NCI-H1436 treated with DMSO at 0.1 percent for 48 hours (cell line): Measurements from ENCODE around the gene FBXO17.
"Not testable (repeated sequence)": the region's sequence is repeated elsewhere in the genome, so short reads cannot be mapped to it uniquely, and the experiment has no call there.

Experiments used
- DNase-seq: peaks from one replicate; lab custom pipeline; 2025; lab: John Stamatoyannopoulos, UW

Gene FBXO17

DNA sequence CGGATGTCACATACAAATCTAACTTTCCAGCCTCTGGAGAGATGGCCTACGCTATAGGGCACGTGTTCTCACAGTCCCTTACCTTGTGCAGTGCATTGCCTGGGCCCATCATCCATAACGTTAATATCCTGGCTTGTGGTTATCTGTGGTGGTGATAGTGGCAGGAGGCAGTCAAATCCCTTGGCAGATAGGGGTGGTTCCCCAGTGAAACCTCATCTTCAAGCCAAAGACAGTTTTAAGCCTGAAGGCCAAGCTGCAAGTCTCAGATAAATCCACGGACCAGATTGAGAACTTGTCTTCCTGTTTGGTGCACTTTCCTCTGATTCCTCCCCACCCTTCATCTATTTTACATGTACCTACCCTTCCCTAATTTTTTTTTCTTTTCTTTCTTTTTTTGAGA is 4.3 kb upstream of the FBXO17 start:
- DNase-seq = no peak

DNA sequence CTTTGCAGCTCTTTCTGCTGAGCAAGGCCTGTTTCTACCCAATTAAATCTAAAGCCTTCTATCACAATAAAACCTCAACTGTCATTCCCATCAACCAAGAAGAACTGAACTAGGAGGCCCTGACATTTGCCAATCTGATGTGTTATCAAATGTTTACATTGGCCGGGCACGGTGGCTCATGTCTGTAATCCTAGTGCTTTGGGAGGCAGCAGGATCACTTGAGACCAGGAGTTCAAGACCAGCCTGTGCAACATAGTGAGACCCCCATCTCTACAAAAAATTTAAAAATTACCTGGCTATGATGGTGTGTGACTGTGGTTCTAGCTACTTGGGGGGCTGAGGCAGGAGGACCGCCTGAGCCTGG is 2.8 kb upstream of the FBXO17 start:
- no peak for DNase-seq

DNA sequence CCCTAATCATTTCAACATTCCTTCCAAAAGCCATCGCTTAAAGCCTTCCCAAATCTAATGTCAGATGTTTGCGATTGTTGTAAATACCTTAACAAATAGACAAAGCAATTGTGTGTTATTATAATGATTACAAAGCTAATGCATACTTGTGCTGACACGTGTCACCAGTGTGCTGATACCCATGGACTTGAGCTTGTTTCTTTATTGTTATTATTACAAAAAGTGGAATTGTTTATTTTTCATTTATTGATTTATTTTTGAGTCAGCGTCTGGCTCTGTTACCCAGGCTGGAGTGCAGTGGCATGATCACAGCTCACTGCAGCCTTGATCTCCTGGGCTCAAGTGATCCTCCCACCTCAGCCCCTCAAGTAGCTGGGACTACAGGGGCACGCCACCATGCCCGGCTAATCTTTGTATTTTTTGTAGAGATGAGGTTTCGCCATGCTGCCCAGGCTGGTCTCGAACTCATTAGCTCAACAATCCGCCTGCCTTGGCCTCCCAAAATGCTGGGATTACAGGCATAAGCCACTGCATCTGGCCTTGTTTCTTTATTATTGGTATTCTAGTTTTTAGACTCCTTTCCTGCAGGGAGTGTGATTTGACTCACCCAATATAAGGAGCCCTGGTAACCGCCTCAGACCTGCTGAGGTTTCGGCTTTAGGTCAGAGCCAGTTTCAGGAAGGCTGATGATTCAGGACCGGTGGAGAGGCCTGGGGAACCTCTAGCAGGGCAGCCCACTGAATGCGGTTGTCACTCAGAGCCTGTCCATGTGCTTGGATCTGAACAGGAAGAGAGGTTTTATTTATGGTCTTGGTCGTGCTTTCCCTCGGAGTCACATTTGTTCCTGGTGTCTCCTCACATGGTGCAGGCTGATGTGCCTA is 2.1 kb upstream of the FBXO17 start:
- DNase-seq = no peak

DNA sequence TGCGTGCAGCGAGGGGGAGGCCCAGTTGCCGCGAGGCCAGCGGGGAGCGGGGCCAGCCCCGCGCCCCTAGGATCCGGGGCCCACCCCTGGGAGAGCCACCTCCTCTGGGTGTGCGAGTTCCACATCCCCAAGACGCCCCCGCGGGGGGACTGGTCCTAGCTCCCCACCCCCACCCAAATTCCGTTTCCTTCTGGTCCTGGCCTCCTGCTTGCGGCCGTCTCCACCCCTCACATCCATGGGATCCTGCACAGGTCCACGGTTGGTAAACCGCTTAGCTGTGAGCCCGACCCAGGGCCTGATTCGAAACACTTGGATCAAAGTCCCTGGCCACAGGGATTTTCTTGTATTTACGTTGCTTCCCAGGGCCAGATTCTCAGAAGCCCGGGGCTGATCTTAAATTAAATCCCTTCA is 324 bp upstream of the FBXO17 start:
- DNase-seq = no peak

DNA sequence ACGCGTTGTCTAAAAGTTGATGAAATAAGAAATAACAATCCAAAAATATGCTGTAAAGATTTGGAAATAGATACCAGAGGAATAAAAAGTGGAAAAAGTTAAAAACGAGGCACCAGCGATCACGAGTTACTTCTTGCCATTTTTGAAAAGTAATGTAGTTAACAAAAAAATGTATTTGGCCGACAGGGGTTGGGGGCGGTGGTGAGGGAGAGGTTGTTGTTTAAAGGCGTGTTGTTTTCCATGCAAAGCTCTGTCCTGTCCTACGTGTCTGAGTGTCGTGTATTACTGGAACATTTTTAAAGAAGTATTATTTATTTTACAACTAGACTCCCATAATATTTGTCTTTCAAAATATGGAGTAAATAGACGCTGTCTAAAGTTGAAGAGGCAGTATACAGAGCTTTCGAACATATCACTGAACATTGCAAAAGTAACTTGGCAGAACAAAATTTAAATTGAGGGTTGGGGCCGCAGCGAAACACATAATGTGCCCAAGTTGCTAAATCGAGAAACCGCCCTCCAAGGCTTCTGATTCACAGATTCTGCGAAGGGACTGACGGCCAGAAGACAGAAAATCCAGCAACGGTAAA is 823 bp downstream of the FBXO17 start:
- DNase-seq = no peak

DNA sequence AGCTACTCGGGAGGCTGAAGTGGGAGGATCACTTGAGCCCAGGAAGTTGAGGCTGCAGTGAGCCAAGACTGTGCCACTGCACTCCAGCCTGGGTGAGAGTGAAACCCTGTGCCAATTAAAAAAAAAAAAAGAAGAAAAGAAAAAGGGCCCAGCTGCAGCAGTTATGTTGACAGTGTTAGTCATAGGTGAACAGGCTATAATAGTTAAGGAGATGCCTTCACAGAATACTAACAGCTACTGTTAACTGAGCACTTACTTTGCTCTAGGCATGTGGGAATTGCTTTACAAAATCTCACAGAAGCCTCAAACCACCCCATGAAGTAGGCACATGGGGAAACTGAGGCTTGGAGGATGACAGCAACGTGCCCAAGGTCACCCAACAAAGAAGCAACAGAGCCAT is 3.9 kb downstream of the FBXO17 start:
- no peak for DNase-seq

DNA sequence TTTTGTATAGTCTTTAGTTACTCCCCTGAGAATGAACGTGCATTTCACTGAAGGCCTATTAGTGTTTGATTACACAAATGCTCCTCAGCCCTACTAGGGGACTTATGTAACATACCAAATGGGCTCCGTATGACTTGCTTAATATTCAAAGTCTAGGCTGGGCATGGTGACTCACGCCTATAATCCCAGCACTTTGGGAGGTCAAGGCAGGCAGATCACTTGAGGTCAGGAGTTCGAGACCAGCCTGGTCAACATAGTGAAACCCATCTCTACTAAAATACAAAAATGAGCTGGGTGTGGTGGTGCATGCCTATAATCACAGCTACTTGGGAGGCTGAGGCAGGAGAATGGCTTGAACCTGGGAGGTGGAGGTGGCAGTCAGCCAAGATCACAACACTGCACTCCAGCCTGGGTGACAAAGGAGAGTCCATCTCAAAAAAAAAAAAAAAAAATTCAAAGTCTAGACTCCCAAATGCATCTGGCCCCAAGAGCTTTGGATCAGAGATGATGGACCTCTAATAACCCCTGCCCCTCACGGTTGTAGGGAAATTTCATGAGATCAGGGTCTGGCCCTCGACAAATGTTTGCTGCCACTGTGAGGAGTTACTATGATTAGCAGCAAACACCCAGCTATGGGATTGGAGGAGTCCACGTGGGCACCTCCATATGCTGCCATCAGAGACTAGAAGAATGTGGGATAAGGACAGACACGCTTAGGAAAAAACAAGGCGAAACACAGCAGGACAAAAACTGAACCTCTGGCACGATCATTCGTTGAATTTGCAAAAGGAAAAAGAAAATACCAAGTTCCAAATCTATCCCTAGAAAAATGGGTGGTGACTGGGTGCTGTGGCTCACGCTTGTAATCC is 4.6 kb downstream of the FBXO17 start:
- DNase-seq = peak; percentile 11

DNA sequence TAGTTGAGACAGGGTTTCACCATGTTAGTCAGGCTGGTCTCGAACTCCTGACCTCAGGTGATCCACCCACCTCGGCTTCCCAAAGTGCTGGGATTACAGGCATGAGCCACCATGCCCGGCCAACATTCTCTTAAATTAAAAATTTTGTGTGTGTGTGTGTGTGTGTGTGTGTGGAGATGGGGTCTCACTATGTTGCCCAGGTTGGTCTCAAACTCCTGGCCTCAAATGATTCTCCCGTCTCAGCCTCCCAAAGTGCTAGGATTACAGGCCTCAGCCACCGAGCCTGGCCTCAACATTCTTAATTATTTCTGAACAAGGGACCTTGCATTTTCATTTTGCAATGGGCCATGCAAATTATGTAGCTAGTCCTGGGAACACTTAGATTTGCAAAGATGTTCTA is 9.4 kb downstream of the FBXO17 start:
- not testable (repeated sequence) for DNase-seq

DNA sequence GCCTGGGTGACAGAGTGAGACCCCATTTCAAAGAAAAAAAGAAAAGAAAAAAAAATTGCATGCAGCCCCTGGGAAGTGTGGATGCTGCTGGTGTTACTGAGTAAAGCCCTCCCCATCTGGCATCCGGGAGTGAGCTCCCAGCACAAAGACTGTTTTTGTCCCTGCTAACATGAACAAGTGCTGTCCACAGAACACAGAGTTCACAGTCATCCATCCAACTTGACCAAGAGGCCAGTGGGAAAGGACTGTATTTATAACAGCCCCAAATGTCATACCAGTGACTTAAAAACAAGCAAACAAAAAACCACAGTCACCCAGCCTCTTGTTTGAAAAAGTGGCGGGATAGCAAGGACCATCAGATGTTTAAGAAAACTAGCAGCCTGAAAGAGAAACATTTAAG is 10.8 kb downstream of the FBXO17 start:
- DNase-seq = no peak

DNA sequence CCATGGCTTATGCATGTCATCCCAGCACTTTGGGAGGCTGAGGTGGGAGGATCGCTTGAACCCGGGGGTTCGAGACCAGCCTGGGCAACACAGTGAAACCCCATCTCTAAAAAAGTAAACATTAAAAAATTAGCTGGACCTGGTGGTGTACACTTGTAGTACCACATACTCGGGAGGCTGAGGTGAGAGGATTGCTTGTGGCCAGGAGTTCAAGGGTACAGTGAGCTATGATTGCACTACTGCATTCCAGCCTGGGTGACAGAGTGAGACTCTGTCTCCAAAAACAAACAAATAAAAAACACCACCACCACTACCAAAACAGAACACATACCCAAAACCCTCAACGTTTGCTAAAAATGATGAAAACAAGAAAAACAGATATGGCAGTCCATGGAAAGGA is 15.9 kb downstream of the FBXO17 start:
- DNase-seq = no peak

DNA sequence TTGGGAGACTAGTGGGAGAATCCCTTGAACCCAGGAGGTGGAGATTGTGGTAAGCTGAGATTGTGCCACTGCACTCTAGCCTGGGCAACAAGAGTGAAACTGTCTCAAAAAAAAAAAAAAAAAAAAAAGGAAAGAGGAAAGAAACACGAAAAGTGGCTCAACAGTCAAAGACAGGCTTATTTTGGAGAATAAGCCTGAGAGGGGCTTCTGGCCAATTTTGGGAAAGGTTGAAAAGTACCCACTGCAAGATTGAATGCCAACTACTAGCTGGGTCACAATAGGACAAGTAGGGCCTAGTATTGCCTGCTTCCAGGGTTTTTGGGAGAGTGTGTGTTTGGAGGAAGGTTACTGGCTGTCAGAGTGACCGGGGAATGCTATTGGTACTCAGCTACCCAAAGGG is 17.2 kb downstream of the FBXO17 start:
- DNase-seq = no peak

DNA sequence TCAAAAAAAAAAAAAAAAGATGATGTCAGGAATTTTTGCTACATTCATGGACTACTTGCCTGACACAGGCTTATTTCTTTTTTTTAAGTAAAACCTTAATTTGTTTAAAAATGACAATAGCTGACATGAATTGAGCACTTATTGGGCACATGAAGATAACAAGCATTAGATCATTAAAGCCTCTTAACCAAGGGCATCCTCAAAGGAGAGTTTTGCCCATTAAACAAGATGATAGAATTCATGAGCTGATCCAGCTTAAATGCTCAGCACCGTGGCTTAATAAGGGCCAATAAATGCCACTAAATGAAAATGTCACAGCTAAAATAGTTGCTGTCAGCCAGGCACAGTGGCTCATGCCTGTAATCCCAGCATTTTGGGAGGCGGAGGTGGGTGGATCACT is 19.3 kb downstream of the FBXO17 start:
- DNase-seq = no peak

DNA sequence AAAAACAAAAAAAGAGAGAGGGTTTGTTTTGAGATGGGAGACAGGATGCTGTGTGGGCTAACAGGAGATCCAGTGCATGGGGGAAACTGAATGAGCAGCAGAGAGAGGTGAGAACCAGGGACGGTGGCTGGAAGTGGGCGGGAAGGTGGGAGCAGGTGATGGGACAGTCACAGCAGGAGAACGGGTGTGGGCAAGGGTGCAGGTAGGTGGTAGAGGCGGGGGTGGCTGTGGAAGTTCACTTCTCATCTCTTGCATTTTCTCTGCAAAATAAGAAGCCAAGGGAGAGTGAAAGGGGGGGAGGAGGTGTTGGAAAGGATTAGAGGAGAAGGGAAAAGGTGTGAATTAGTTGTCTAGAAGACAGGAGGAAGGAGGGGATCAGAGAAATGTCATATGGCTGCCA is 21.9 kb downstream of the FBXO17 start:
- no peak for DNase-seq

DNA sequence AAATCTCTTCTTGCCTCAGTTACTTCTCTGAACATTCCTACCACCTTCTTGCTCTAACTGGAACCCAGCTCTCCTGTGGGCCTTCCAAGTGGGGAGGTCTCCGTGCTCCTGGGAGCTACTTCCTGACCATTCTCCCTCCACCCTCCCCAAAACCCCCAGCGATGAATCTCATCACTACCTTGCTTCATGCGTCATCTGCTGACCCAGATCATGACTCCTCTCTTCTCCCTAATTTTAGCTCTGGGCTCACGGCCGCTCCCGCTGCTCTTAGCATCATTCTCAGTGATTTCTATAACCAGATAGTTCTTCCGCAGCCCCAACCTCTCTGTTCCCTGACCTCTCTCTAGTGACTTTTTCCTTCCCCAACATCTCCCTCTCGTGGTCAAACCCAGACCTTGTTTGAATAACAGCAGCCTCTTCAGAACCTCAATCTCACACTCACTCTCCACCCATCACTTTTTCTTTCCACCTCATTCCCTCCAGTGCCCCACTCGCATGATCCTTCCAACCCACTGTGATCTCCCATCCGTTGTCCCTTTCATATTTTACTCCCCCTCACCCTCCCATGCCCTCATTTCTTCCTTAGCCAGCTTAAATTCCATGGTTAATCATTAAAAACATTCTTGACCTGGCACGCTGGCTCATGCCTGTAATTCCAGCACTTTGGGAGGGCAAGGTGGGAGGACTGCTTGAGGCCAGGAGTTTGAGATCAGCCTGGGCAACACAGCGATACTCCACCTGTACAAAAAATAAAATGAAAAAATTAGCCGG is 23.0 kb downstream of the FBXO17 start:
- DNase-seq = no peak

DNA sequence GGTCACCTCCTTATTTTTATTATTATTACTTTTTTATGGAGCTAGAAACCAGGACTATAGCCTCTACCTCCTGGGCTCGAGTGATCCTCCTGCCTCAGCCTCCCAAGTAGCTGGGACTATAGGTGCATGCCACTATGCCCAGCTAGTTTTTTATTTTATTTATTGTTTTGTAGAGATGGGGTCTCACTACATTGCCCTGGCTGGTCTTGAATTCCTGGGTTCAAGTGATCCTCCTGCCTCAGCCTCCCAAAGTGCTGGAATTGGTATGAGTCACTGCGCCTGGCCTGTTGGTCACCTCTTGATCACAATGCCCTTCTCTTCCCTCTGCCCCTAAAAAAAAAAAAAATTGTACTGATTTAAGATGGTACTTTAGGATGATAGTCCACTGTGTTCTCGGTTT is 24.4 kb downstream of the FBXO17 start:
- no peak for DNase-seq

DNA sequence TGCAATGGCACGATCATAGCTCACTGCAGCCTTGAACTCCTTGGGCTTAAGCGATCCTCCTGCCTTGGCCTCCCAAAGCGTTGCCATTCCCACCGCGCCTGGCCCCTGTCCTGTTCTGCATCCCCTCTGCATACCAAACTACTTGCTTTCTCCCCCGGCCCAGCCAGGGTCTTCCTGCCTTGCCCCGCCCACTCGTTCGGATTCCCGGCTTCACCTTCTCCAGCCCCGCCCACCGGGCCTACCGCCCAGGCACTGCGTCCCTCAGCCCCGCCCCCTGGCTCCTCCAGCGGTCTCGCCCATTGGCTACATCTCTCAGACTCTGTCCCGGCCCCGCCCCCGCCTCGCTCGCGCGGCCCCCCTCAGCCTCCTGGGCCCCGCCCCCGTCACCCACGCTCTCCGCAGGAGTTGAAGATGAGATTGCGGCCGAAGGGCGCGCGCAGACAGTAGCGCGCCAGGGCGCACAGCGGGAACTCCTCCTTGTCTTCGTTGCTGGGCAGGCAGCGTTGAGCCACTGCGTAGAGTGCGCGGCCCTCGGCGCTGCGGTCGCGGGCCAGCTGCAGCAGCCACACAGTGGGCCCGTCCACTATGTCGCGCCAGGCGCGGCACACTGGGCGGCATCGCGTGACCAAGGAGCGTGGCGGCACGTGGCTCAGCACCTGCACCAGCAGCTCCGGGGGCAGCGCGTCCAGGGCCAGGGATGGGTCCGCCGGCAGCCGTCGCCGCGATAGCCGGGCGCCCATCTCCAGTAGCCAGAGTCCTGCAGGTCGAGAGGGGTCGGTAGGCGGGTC is 25.8 kb downstream of the FBXO17 start:
- DNase-seq = no peak

DNA sequence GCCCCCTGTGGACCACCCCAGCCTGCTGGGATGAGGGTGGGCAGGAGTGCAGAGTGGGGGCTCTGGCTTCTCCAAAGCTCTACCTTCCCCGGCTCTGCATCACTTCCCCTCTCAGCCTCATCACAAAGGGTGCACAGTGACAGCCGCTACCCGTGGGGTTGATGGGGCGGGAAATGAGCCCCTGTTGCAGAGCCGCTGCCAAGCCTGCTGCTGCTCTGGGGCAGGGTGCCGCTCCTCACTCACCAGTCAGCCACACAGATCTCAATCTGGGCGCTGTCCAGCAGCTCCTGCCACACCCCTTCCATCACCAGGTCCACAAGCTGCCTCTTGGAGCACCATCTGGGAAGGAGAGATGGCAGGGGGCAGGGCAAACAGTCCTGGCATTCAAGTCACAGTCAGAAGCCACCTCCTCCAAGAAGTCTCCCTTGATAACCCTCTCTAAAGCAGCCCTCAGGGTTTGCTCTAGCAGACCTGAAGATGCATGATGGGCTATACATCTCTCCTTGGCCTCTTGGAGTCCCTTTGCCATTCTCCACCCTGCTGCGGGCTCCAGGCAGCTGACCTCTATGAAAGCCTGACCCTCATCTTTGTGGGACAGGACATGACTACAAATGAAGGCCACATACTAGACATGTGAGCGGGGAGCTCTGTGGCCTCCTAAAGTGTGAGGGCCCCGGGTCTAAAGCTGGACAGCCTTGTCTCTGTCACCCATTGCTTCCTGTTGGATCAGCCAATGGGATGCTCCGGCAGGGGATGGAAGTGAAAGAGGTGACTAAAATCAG is 29.1 kb downstream of the FBXO17 start:
- DNase-seq = no peak

DNA sequence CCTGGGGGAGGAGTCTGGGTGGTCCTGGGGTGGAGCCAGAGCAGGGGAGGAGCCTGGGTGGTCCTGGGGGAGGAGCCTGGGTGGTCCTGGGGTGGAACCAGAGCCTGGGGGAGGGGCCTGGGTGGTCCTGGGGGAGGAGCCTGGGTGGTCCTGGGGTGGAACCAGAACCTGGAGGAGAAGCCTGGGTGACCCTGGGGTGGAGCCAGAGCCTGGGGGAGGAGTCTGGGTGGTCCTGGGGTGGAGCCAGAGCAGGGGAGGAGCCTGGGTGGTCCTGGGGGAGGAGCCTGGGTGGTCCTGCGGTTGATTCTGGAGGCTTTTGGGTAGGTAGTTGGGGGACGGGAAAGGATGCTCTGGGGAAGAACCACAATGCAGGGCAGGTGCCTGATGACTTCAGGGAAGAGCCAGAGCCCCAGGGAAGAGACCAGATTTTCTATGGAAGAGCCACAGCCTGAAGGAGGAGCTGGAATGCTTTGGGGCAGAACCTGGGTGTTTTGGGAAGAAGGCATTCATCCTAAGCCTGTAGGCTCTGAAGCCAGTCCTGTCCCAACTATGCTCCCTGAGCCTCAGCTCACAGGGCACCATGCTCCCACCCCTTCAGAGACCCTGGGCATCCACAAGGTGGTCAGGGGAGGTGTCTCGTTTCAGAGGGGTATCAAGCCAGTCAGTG is 29.8 kb downstream of the FBXO17 start:
- no peak for DNase-seq

DNA sequence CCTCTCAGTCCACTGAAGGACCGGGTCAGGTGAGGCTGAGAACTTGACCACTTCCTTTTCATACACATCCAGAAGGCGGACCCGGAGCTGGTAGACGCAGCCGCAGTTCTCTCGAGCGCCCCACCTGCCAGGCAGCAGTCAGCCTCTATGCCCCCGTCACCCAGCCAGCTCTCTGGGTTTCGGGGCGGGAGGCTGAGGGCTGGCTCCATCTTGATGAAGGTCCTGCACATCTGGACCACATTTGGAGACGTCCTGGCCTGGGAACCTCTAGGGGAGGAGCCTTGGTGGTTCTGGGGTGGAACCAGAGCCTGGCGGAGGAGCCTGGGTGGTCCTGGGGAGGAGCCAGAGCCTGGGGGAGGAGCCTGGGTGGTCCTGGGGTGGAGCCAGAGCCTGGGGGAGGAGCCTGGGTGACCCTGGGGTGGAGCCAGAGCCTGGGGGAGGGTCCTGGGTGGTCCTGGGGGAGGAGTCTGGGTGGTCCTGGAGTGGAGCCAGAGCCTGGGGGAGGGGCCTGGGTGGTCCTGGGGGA is 30.5 kb downstream of the FBXO17 start:
- DNase-seq = no peak
